Endothelial cell of umbilical vein (primary cell): ENCODE measurements around the gene KRTAP10-9. TPM values are rescaled to one million over a fixed set of nuclear protein-coding genes. Genes with fewer than 3 reads are reported as not detected.

Source experiments
- BruUV-seq: library from RNA; stranded (reverse); fragments of 400-500 nt; replicated peaks from 2 replicates; lab custom pipeline; 2021; lab: Mats Ljungman, UMichigan
- CTCF ChIA-PET: fragments of 300-600, 350-600 bp; sonication (Branson Sonifier 250); formaldehyde crosslinking; loops from one replicate; lab custom pipeline; 2021; ENCODE audit warnings: antibody characterized with exemption, inconsistent platforms; lab: Charles Lee
- POLR2A ChIA-PET: fragments of 300-600, 350-600 bp; sonication (Branson Sonifier 250); formaldehyde crosslinking; loops from one replicate; lab custom pipeline; 2021; ENCODE audit warnings: antibody characterized with exemption, inconsistent platforms; lab: Charles Lee
- DNase-seq: peaks from one replicate; pipeline ENCODE4 v3.0.0-alpha.2; 2011; ENCODE audit warnings: low read depth, low spot score
- FAIRE-seq: peaks from 2 replicates; lab custom pipeline; 2011; peaks lifted over from hg19 to GRCh38; lab: Jason Lieb, UNC
- H2AFZ ChIP-seq: 2 replicates; pipeline ENCODE4 v1.6.0; 2012; ENCODE audit warnings: low read depth, low read length, control low read depth, inconsistent platforms
- H3K27ac ChIP-seq: 2 replicates; pipeline ENCODE4 v1.5.1; 2011; ENCODE audit warnings: low read depth, mild to moderate bottlenecking, control low read depth, low read length, moderate library complexity; ENCODE audit not compliant: insufficient read depth
- H3K27me3 ChIP-seq, 2 experiments: 2 replicates each; pipeline versions ENCODE4 v1.6.0 to v1.6.1; 2011; ENCODE audit warnings: low read length in 2 of 2, mixed read lengths in 1 of 2; ENCODE audit not compliant: control insufficient read depth in 2 of 2, insufficient read depth in 2 of 2
- H3K36me3 ChIP-seq, 2 experiments: 2 replicates in 1 of 2; 3 replicates in 1 of 2; pipeline ENCODE4 v1.5.1; 2011; ENCODE audit warnings: low read length in 2 of 2, mild to moderate bottlenecking in 1 of 2, moderate library complexity in 1 of 2; ENCODE audit not compliant: control insufficient read depth in 2 of 2, insufficient read depth in 2 of 2; ENCODE audit errors: extremely low read depth in 1 of 2
- H3K4me1 ChIP-seq: 3 replicates; pipeline ENCODE4 v1.5.1; 2011; ENCODE audit warnings: mild to moderate bottlenecking, low read length; ENCODE audit not compliant: control insufficient read depth, insufficient read depth; ENCODE audit errors: extremely low read depth
- H3K4me2 ChIP-seq: 2 replicates; pipeline ENCODE4 v1.6.1; 2011; ENCODE audit warnings: low read length, control low read depth, mixed read lengths; ENCODE audit not compliant: insufficient read depth
- H3K4me3 ChIP-seq, 3 experiments: fragments of 200-600 bp in 1 of 3; sonication (generic), shearing (Covaris generic) in 1 of 3; replicated peaks in 1 of 3; 2 replicates each; pipeline ENCODE4 v1.5.1; 2011 to 2016; ENCODE audit warnings: control low read depth in 3 of 3, low read length in 3 of 3, mild to moderate bottlenecking in 2 of 3, inconsistent platforms in 1 of 3, low read depth in 1 of 3, moderate library complexity in 1 of 3; ENCODE audit not compliant: insufficient read depth in 1 of 3
- H3K79me2 ChIP-seq: 2 replicates; pipeline ENCODE4 v1.6.0; 2012; ENCODE audit warnings: low read length, inconsistent platforms; ENCODE audit not compliant: control insufficient read depth, insufficient read depth
- H3K9ac ChIP-seq: replicated peaks from 2 replicates; pipeline ENCODE3; 2011; ENCODE audit warnings: low read length, control low read depth; ENCODE audit not compliant: insufficient read depth; ENCODE audit errors: extremely low read depth
- H3K9me1 ChIP-seq: replicated peaks from 3 replicates; pipeline ENCODE4 v1.6.0; 2011; ENCODE audit warnings: mild to moderate bottlenecking, low read length; ENCODE audit not compliant: control insufficient read depth, insufficient read depth; ENCODE audit errors: extremely low read depth
- H3K9me3 ChIP-seq: replicated peaks from 2 replicates; pipeline ENCODE4 v1.5.1; 2012; ENCODE audit warnings: low read length, inconsistent platforms; ENCODE audit not compliant: control insufficient read depth, insufficient read depth
- H4K20me1 ChIP-seq: replicated peaks from 2 replicates; pipeline ENCODE3; 2011; ENCODE audit warnings: mild to moderate bottlenecking, low read length; ENCODE audit not compliant: control insufficient read depth, insufficient read depth; ENCODE audit errors: extremely low read depth
- CTCF ChIP-seq, 2 donors: IDR thresholded peaks; 1 replicate in 1 of 2; 2 replicates in 1 of 2; pipeline ENCODE4 v1.5.1; 2011; ENCODE audit warnings: low read length in 2 of 2, mild to moderate bottlenecking in 2 of 2, moderate library complexity in 2 of 2, control low read depth in 1 of 2, inconsistent platforms in 1 of 2, low read depth in 1 of 2; ENCODE audit not compliant: insufficient read depth in 1 of 2; ENCODE audit errors: extremely low read depth in 1 of 2
- EZH2 ChIP-seq: IDR thresholded peaks from 2 replicates; pipeline ENCODE4 v1.6.1; 2012; ENCODE audit warnings: borderline replicate concordance, low read depth, mild to moderate bottlenecking, moderate library complexity, low read length, inconsistent platforms; ENCODE audit not compliant: severe bottlenecking
- FOS ChIP-seq: IDR thresholded peaks from 2 replicates; pipeline ENCODE4 v1.6.1; 2011; ENCODE audit warnings: mild to moderate bottlenecking, low read length, moderate library complexity, borderline replicate concordance; ENCODE audit not compliant: insufficient read depth
- GATA2 ChIP-seq: IDR thresholded peaks from 2 replicates; pipeline ENCODE4 v1.7.0; 2011; ENCODE audit warnings: low read depth, mild to moderate bottlenecking, moderate library complexity, mixed read lengths, low read length; ENCODE audit not compliant: insufficient read length, insufficient read depth
- JUN ChIP-seq: IDR thresholded peaks from 2 replicates; pipeline ENCODE4 v1.6.1; 2011; ENCODE audit warnings: borderline replicate concordance, low read depth; ENCODE audit not compliant: insufficient read length, insufficient read depth
- MAX ChIP-seq: IDR thresholded peaks from 2 replicates; pipeline ENCODE4 v1.6.1; 2011; ENCODE audit not compliant: insufficient read depth, insufficient read length
- MYC ChIP-seq: IDR thresholded peaks from one replicate; pipeline ENCODE4 v1.6.1; 2011; ENCODE audit warnings: mild to moderate bottlenecking, low read depth, low read length
- POLR2A ChIP-seq: IDR thresholded peaks from 2 replicates; pipeline ENCODE4 v1.6.1; 2012; ENCODE audit warnings: low read depth, mild to moderate bottlenecking, control low read depth, low read length
- POLR2AphosphoS5 ChIP-seq: IDR thresholded peaks from 2 replicates; pipeline ENCODE4 v1.6.1; 2012; ENCODE audit warnings: low read depth, mild to moderate bottlenecking, control low read depth, low read length, moderate library complexity; ENCODE audit not compliant: insufficient read depth
- dilution Hi-C: fragments of 300-500 bp; cut with MboI; formaldehyde crosslinking; loops from one replicate; pipeline ENCODE4 v1.15.0; 2019; ENCODE audit warnings: low sequenced_read_pairs; ENCODE audit not compliant: extremely low pct_ligation_motif_present
- intact Hi-C: fragments of 100-400 bp; cut with micrococcal nuclease; formaldehyde crosslinking; loops from one replicate; pipeline ENCODE4 v1.10.0; 2022
- polyA plus RNA-seq, 4 experiments: library from polyadenylated mRNA; depleted of rRNA in 3 of 4; stranded (reverse) in 3 of 4; unstranded in 1 of 4; fragments of >200 nt; gene quantifications; 2 replicates each; pipeline versions ENCODE4 v1.2.1 to v1.2.3, GENCODE V29; 2011 to 2012; ENCODE audit warnings: missing spikeins in 1 of 4
- total RNA-seq: library from RNA; stranded (reverse); gene quantifications from 2 replicates; pipeline ENCODE4 v1.2.3, GENCODE V29; 2021

The KRTAP10-9 gene
- total and polyA plus RNA-seq, 2 donors (not counting 3 experiments of a cell fraction or from before 2014, with no cell fraction given), result not detected

GRCh38 chr21:44593598-44594405 is 33.1 kb upstream of the KRTAP10-9 start:
- Histone ChIP-seq H3K9me1 (no peaks in the 10 kb centered on the region), H3K27ac (no peak overlapping the region), H2AFZ (no peak overlapping the region), H3K9me3 (no peaks in the 10 kb centered on the region), H3K4me3 (no peak overlapping the region), H3K4me2 (no peak overlapping the region), H3K4me1 (no peaks in the 10 kb centered on the region), H4K20me1 (no peaks in the 10 kb centered on the region), H3K79me2 (no peaks in the 10 kb centered on the region), H3K27me3 (peaks cover 0 to 2% of the 10 kb centered on the region in 2 experiments), H3K36me3 (no peaks in the 10 kb centered on the region), H3K9ac (no peak overlapping the region)
- no peak for TF ChIP-seq POLR2AphosphoS5
- TF ChIP-seq GATA2, result no peak
- TF ChIP-seq MAX, result no peak
- TF ChIP-seq FOS, result no peak
- TF ChIP-seq JUN, result no peak
- TF ChIP-seq EZH2, result no peak
- no peak for TF ChIP-seq POLR2A
- TF ChIP-seq CTCF (IDR thresholded peaks at IDR 0.05; ENCODE audit: extremely low read depth in 1 of 2, insufficient read depth in 1 of 2, low read depth in 1 of 2, low read length in 2 of 2), result no peak
- TF ChIP-seq MYC, result no peak
- ChIA-PET POLR2A (no interaction called here), CTCF (no interaction called here)
- intact Hi-C loops, result no loop called here
- dilution Hi-C loops, result no loop called here
- DNase-seq, result no peak
- no peak for FAIRE-seq
- no TSS peak for BruUV-seq
